ENCODE measurements around the gene ALAS2.

Gene ALAS2

GRCh38 chrX:54999717-55000598, 30.8 kb downstream of the ALAS2 start, which contains the start of gene APEX2 (continued):
- TF ChIP-seq ZNF274 (IDR thresholded peaks at IDR 0.05; ENCODE audit: low read length), result no peak
- TF ChIP-seq ZNF274 (tag by site-specific recombination; IDR thresholded peaks at IDR 0.05; ENCODE audit: borderline replicate concordance), result no peak
- TF ChIP-seq ZBTB26 (tag by site-specific recombination; optimal IDR thresholded peaks at IDR 0.05), result peak; percentile 75
- TF ChIP-seq ZNF549 (tag by site-specific recombination; IDR thresholded peaks at IDR 0.05), result no peak
- no peak for TF ChIP-seq MZF1 (tag by site-specific recombination; IDR thresholded peaks at IDR 0.05; ENCODE audit: borderline replicate concordance)
- TF ChIP-seq ZBTB20 (tag by site-specific recombination; IDR thresholded peaks at IDR 0.05), result no peak
- TF ChIP-seq KLF17 (tag by site-specific recombination; IDR thresholded peaks at IDR 0.05), result no peak
- TF ChIP-seq SP7 (tag by site-specific recombination; IDR thresholded peaks at IDR 0.05), result 0 out of 2 replicates have a peak, but pooled peaks have one; percentile 22
- no peak for TF ChIP-seq ZNF280D (tag by site-specific recombination; IDR thresholded peaks at IDR 0.05)
- no peak for TF ChIP-seq ZNF747 (tag by site-specific recombination; IDR thresholded peaks at IDR 0.05)
- TF ChIP-seq ZNF335 (tag by site-specific recombination; conservative IDR thresholded peaks at IDR 0.05), result peak; percentile 78
- TF ChIP-seq YY1 (tag by site-specific recombination; IDR thresholded peaks at IDR 0.05), result no peak
- peak; percentile 57; the same call in 1 of the 2 replicates for TF ChIP-seq ZNF518A (tag by site-specific recombination; conservative IDR thresholded peaks at IDR 0.05; ENCODE audit: low read depth)
- no peak for TF ChIP-seq SCRT1 (tag by site-specific recombination; IDR thresholded peaks at IDR 0.05; ENCODE audit: borderline replicate concordance)
- no peak; the same call in 1 of the 2 replicates for TF ChIP-seq ZNF76 (tag by site-specific recombination; IDR thresholded peaks at IDR 0.05; ENCODE audit: borderline replicate concordance, low read depth)
- no peak for TF ChIP-seq RBAK (tag by site-specific recombination; IDR thresholded peaks at IDR 0.05)
- TF ChIP-seq ZNF501 (tag by site-specific recombination; IDR thresholded peaks at IDR 0.05), result no peak
- TF ChIP-seq ZNF660 (tag by site-specific recombination; IDR thresholded peaks at IDR 0.05), result no peak
- no peak for TF ChIP-seq PRDM2 (tag by site-specific recombination; IDR thresholded peaks at IDR 0.05; ENCODE audit: borderline replicate concordance)
- no peak for TF ChIP-seq MYNN (tag by site-specific recombination; IDR thresholded peaks at IDR 0.05; ENCODE audit: borderline replicate concordance)
- TF ChIP-seq MEIS1 (CRISPR knock-in tag; IDR thresholded peaks at IDR 0.05; ENCODE audit: borderline replicate concordance), result no peak
- TF ChIP-seq KLF9 (tag by site-specific recombination; IDR thresholded peaks at IDR 0.05; ENCODE audit: low read depth), result peak; percentile 39; the same call in 1 of the 2 replicates
